SK-N-SH treated with all-trans-retinoic acid at 6 μM for 48 hours (cell line): ENCODE results near the gene UGGT1.

Source experiments
- BACH2 ChIP-seq: fragments of 250-450 bp; sonication (Bioruptor Pico); IDR thresholded peaks from 2 replicates; pipeline ENCODE4 v1.9.0; 2021; ENCODE audit warnings: mild to moderate bottlenecking, borderline replicate concordance
- TCF4 ChIP-seq: fragments of 250-450 bp; sonication (Bioruptor Pico); IDR thresholded peaks from 2 replicates; pipeline ENCODE4 v1.8.0; 2021; ENCODE audit warnings: mild to moderate bottlenecking, moderate library complexity, borderline replicate concordance
- TSHZ2 ChIP-seq: fragments of 250-450 bp; sonication (Bioruptor Pico); IDR thresholded peaks from 2 replicates; pipeline ENCODE4 v1.5.0; 2020; ENCODE audit warnings: mild to moderate bottlenecking, moderate library complexity
- ZFP3 ChIP-seq: fragments of 250-450 bp; sonication (Bioruptor Pico); IDR thresholded peaks from 2 replicates; pipeline ENCODE4 v1.5.0; 2020; ENCODE audit warnings: mild to moderate bottlenecking, moderate library complexity
- ZNF565 ChIP-seq: fragments of 450-650 bp; formaldehyde crosslinking; conservative IDR thresholded peaks from 2 replicates; pipeline ENCODE4 v1.5.0; 2020; ENCODE audit warnings: low read depth, mild to moderate bottlenecking, moderate library complexity

- TF ChIP-seq ZNF565 (CRISPR knock-in tag) (no peak), ZFP3 (CRISPR knock-in tag) (no peak), BACH2 (CRISPR knock-in tag) (no peak), TSHZ2 (CRISPR knock-in tag) (no peak), TCF4 (CRISPR knock-in tag) (no peak)
Observed at GRCh38 chr2:128064353-128064752, 26.6 kb upstream of the UGGT1 start.
